H7 (cell line): ENCODE results near the gene RAB17. TPM values are rescaled to one million over a fixed set of nuclear protein-coding genes. Genes with fewer than 3 reads are reported as not detected.
A peak's percentile ranks its signal among the peaks of the same experiment; 100 is the strongest.

ENCODE experiments used
- DNase-seq: peaks from one replicate; pipeline ENCODE4 v3.0.0; 2012
- H3K27me3 ChIP-seq: 2 replicates; pipeline ENCODE4 v1.6.0; 2011; ENCODE audit warnings: mild to moderate bottlenecking, low read length; ENCODE audit not compliant: control insufficient read depth, insufficient read depth
- H3K36me3 ChIP-seq: replicated peaks from 2 replicates; pipeline ENCODE4 v1.5.1; 2011; ENCODE audit warnings: low read length; ENCODE audit not compliant: control insufficient read depth, insufficient read depth
- H3K4me3 ChIP-seq: 2 replicates; pipeline ENCODE4 v1.5.1; 2011; ENCODE audit warnings: low read depth, mild to moderate bottlenecking, control low read depth, low read length, moderate library complexity; ENCODE audit not compliant: insufficient read depth
- total RNA-seq: library from RNA; depleted of rRNA; stranded (reverse); fragments of >200 nt; shearing (Covaris generic); gene quantifications from 2 replicates; pipeline ENCODE4 v1.2.3, GENCODE V29; 2014

The RAB17 gene
- total RNA-seq, 1 experiment from 2014 or later, result 25.5 TPM

GRCh38 chr2:237581751-237582746, 8.5 kb downstream of the RAB17 start:
- Histone ChIP-seq H3K36me3 (peaks cover 17% of the 10 kb centered on the region), H3K4me3 (no peak overlapping the region), H3K27me3 (no peaks in the 10 kb centered on the region)
- peak; percentile 75 for DNase-seq

DNA sequence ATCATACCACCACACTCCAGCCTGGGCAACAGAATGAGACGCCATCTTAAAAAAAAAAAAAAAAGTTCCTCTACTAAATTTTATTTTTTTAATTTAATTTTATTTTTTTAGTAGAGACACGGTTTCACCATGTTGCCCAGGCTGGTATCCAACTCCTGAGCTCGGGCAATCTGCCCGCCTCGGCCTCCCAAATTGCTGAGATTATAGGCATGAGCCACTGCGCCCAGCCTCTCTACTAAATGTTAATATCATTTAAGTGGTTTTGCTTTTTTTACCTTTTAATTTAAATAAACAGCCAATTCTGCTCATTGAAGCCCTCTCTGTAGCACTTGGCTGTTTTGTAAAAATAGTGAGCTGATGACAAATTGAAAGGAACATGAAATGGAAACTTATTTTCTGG, 9.2 kb downstream of the RAB17 start:
- no peak for DNase-seq
- no peaks in the 10 kb centered on the region for H3K27me3 ChIP-seq
- peaks cover 18% of the 10 kb centered on the region for H3K36me3 ChIP-seq
- no peak overlapping the region for H3K4me3 ChIP-seq

DNA sequence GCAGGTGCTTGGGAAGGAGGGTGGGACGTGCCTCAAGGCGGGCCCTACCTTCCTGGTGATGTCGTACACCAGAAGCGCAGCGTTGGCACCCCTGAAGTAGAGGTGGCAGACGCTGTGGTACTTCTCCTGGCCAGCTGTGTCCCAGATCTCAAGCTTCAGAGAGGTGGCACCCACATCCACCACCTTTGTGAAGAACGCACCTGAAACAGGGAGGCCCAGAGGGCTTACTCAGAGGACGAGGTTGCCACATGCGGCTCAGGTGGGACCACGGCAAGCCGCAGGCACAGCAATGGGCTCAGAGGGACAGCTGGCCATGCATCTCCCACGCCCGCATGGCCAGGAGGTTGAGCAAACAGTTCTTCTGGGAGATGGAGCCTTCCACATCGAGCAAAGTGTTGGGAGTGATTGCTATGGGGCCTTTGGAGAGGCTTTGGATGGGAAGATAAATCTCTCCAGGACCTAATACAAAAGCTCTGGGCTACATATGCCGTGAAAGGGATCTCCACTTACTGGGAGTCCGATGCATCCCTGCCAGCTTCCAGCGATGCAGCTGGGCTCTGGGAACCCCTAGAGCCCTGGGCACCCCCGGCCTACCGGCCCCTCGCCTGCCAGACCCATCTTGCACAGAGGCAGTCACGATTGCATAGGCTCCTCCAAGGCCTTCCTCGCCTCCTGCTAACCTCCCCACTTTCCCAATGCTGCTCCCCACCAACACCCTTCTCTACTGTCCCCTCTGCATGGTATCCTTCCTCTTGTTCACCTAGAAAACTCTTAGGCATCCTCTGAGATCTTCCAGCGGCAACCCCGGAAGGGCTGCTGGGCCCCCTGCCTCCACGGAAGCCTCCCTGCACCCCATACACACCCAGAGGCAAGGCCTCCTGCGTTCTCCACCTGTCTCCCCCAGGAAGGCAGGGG, 12.3 kb downstream of the RAB17 start:
- DNase-seq, result peak; percentile 34
- no peaks in the 10 kb centered on the region for H3K27me3 ChIP-seq
- H3K36me3 ChIP-seq, result peaks cover 13% of the 10 kb centered on the region
- no peak overlapping the region for H3K4me3 ChIP-seq

DNA sequence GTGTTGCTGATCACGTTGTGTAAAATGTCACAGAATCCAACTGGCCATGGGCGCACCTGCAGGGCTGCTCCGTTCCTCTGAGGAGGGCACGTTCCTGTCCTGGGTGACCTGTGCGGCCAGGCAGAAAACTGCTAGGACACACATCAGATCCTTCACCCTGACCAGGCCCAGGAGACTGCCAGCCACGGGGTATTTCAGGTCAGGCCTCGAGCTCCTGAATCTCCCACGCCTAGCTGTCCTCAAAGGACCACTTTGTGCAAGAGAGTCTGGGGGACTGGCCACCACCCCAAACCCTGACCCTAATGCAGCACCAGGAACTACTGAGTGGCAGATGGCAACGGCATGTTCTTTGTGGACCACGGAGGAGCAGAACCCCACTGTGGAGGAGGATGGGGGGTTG, 13.1 kb downstream of the RAB17 start:
- Histone ChIP-seq H3K4me3 (no peak overlapping the region), H3K36me3 (peaks cover 13% of the 10 kb centered on the region), H3K27me3 (no peaks in the 10 kb centered on the region)
- DNase-seq, result no peak

DNA sequence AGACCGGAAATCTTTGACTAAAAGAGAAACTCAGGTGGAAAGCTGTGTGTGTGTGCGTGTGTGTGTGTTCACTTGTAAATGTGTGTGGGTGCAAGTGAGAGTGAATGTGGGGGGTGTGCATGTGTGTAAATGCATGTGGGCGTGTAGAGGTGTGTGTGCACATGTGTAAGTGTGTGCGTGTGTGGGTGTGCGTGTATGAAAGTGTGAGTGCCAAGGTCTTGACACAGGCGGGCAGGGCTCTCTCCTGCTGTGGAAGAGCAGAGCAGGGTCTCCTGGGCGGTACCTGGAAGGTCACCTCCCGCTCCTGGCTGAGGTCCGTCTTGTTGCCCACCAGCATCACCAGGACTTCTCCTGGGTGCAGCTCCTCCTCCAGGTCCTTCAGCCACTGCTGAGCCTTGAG, 13.6 kb downstream of the RAB17 start:
- DNase-seq, result no peak
- Histone ChIP-seq H3K4me3 (no peak overlapping the region), H3K36me3 (peaks cover 13% of the 10 kb centered on the region), H3K27me3 (no peaks in the 10 kb centered on the region)

GRCh38 chr2:237575869-237576862, 14.4 kb downstream of the RAB17 start:
- peak; percentile 47 for DNase-seq
- H3K4me3 ChIP-seq, result no peak overlapping the region
- H3K27me3 ChIP-seq, result no peaks in the 10 kb centered on the region
- peaks cover 12% of the 10 kb centered on the region for H3K36me3 ChIP-seq

- no peak overlapping the region for H3K4me3 ChIP-seq
- H3K36me3 ChIP-seq, result peaks cover 12% of the 10 kb centered on the region
- DNase-seq, result peak; percentile 67
Observed at GRCh38 chr2:237574894-237575868, 15.4 kb downstream of the RAB17 start.

GRCh38 chr2:237574467-237574866, 16.1 kb downstream of the RAB17 start:
- peaks cover 12% of the 10 kb centered on the region for H3K36me3 ChIP-seq
- H3K4me3 ChIP-seq, result no peak overlapping the region
- no peaks in the 10 kb centered on the region for H3K27me3 ChIP-seq
- peak; percentile 47 for DNase-seq

More at GRCh38 chr2:237574894-237575868, 15.4 kb downstream of the RAB17 start:
- H3K27me3 ChIP-seq, result no peaks in the 10 kb centered on the region

DNA sequence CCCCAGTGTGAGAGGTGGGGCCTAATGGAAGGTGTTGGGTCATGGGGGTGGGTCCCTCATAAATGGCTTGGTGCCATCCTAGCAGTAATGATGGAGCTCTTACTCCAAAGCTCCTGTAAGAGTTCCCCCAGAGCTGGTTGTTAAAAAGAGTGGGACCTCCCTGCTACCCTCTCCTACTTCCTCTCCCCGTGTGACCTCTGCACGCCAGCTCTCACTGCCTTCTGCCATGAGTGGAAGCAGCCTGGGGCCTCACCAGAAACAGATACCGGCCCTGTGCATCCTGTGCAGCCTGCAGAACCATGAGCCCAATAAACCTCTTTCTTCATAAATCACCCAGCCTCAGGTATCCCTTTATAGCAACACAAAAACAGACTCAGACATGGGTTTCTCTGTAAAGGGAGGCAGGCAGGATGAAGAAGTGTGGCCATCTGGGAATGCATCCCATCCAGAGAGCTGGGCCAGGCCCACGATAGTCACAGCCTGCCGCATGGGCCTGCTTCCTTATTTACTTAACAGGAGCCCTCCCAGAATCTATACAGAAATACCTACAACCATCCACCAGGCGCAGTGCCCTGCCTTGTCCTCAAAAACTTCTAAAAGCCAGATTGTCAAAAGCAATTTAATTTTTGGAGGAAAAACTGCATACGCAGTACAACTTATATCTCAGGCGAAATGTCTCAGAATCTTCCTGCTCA, 16.7 kb downstream of the RAB17 start:
- H3K27me3 ChIP-seq, result no peaks in the 10 kb centered on the region
- peak; percentile 55 for DNase-seq
- H3K36me3 ChIP-seq, result peaks cover 10% of the 10 kb centered on the region
- H3K4me3 ChIP-seq, result no peak overlapping the region

- no peak overlapping the region for H3K4me3 ChIP-seq
- peak; percentile 66 for DNase-seq
- no peaks in the 10 kb centered on the region for H3K27me3 ChIP-seq
- peaks cover 8% of the 10 kb centered on the region for H3K36me3 ChIP-seq
Observed at GRCh38 chr2:237572742-237573101, 17.8 kb downstream of the RAB17 start.

- DNase-seq, result peak; percentile 99
- H3K27me3 ChIP-seq, result no peaks in the 10 kb centered on the region
- H3K4me3 ChIP-seq, result no peak overlapping the region
- peaks cover 4% of the 10 kb centered on the region for H3K36me3 ChIP-seq
Observed at GRCh38 chr2:237572021-237572741, 18.4 kb downstream of the RAB17 start.

DNA sequence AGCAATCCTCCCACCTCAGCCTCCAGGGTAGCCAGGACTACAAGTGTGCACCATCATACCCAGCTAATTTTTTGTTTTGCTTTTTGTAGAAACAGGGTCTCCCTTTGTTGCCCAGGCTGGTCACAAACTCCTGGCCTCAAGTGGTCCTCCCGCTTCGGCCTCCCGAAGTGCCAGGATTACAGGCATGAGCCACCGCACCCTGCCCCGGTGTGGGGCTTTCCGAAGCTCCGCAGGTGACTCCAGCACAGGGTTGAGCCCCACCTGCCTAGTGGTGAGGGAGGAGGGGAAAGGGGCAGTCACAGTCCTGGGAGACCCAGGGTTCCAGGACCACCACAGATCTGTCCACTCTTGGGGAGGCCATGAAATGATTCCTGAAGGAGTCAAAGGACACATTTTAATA, 19.0 kb downstream of the RAB17 start:
- Histone ChIP-seq H3K27me3 (no peaks in the 10 kb centered on the region), H3K4me3 (no peak overlapping the region), H3K36me3 (peaks cover 1% of the 10 kb centered on the region)
- DNase-seq, result no peak
